Activated naive CD4-positive, alpha-beta T cell treated with anti-CD3 and anti-CD28 coated beads, Interleukin-2, amount 10 ng/mL, durations not matched to agents 7 days and 5 days (primary cell): ENCODE results near the gene CDH4.

Experiments
- CTCF ChIA-PET: fragments of 350-600 bp; sonication (Branson Sonifier 250); formaldehyde crosslinking; loops from one replicate; lab custom pipeline; 2021; ENCODE audit warnings: antibody characterized with exemption; lab: Charles Lee
- DNase-seq: peaks from one replicate; pipeline ENCODE4 v3.0.0-alpha.2; 2020
- H3K27ac Mint-ChIP-seq: one replicate; pipeline ENCODE4 v1.8.0; 2021; ENCODE audit warnings: mild to moderate bottlenecking, moderate library complexity, mixed read lengths
- H3K27me3 Mint-ChIP-seq: one replicate; pipeline ENCODE4 v1.8.0; 2021; ENCODE audit warnings: mild to moderate bottlenecking, mixed read lengths
- H3K36me3 Mint-ChIP-seq: one replicate; pipeline ENCODE4 v1.8.0; 2021; ENCODE audit warnings: mixed read lengths
- H3K4me1 Mint-ChIP-seq: one replicate; pipeline ENCODE4 v1.8.0; 2021; ENCODE audit warnings: mixed read lengths
- H3K4me3 Mint-ChIP-seq: one replicate; pipeline ENCODE4 v1.8.0; 2021; ENCODE audit warnings: mild to moderate bottlenecking, moderate library complexity, mixed read lengths
- H3K9me3 Mint-ChIP-seq: one replicate; pipeline ENCODE4 v1.8.0; 2021; ENCODE audit warnings: mixed read lengths

CDH4 gene

DNA sequence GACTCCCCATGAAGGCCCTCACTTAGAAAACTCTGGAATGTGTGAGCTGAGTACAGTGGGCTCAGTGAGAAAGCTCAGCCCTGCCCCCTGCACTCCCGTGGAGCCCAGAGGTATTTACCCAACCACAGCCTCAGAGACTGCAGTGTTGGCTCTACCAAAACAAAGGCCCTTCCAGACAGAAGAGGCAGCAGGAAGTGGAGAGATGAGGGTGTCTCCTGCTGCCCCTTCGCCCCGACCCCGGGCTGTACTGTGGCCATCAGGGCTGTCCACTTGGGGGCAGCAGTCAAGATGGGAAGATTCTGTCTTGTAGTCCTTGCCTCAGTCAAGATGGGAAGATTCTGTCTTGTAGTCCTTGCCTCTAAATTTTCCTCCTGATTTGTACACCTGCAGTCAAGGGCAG lies 472.3 kb downstream of the CDH4 start:
- Mint-ChIP-seq H3K4me3 (no peak overlapping the region), H3K9me3 (no peaks in the 10 kb centered on the region), H3K4me1 (peaks cover 10% of the 10 kb centered on the region), H3K27me3 (no peaks in the 10 kb centered on the region), H3K27ac (no peak overlapping the region), H3K36me3 (no peaks in the 10 kb centered on the region)
- CTCF ChIA-PET, result no interaction called here
- DNase-seq, result no peak

DNA sequence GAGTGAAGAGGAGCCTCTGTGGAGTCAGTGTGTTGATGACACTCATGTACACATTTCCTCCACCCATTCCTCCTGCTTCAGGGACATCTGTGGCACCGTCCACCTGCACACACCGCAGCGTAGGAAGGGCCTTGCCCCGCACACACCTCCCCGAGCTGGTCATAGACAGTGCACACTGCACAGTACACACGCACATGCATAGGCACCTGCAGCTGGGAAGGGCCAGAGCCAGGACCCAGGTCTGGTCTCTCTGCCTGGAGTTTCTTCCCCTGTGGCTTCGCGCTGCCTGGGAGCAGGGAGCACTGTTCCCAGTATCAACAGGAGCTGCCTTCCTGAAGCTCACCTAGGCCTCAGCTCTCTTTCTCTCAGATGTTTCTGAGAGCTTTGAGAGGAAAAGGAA lies 473.1 kb downstream of the CDH4 start:
- Mint-ChIP-seq H3K4me3 (no peak overlapping the region), H3K27ac (no peak overlapping the region), H3K9me3 (no peaks in the 10 kb centered on the region), H3K36me3 (no peaks in the 10 kb centered on the region), H3K27me3 (no peaks in the 10 kb centered on the region), H3K4me1 (peaks cover 2% of the 10 kb centered on the region)
- no peak for DNase-seq
- CTCF ChIA-PET, result no interaction called here

GRCh38 chr20:61725966-61726365 lies 473.9 kb downstream of the CDH4 start:
- H3K27ac Mint-ChIP-seq, result no peak overlapping the region
- no peak for DNase-seq
- no peak overlapping the region for H3K4me3 Mint-ChIP-seq
- H3K27me3 Mint-ChIP-seq, result no peaks in the 10 kb centered on the region
- CTCF ChIA-PET, result no interaction called here
- no peaks in the 10 kb centered on the region for H3K36me3 Mint-ChIP-seq
- no peaks in the 10 kb centered on the region for H3K9me3 Mint-ChIP-seq
- no peaks in the 10 kb centered on the region for H3K4me1 Mint-ChIP-seq

DNA sequence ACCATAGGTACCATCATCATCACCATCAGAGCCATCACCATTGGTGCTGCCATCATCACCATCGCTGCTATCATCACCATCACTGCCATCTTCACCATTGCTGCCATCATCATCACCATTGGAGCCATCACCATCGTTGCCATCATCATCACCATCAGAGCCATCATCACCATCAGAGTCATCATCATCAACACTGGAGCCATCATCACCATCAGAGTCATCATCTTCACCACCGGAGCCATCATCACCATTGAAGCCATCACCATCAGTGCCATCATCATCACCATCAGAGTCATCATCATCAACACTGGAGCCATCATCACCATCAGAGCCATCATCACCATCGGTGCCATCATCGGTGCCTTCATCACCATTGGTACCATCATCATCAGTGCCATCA lies 474.9 kb downstream of the CDH4 start:
- CTCF ChIA-PET, result no interaction called here
- no peak overlapping the region for H3K27ac Mint-ChIP-seq
- H3K4me1 Mint-ChIP-seq, result no peaks in the 10 kb centered on the region
- no peak for DNase-seq
- H3K4me3 Mint-ChIP-seq, result no peak overlapping the region
- H3K36me3 Mint-ChIP-seq, result no peaks in the 10 kb centered on the region
- H3K27me3 Mint-ChIP-seq, result no peaks in the 10 kb centered on the region
- H3K9me3 Mint-ChIP-seq, result no peaks in the 10 kb centered on the region

DNA sequence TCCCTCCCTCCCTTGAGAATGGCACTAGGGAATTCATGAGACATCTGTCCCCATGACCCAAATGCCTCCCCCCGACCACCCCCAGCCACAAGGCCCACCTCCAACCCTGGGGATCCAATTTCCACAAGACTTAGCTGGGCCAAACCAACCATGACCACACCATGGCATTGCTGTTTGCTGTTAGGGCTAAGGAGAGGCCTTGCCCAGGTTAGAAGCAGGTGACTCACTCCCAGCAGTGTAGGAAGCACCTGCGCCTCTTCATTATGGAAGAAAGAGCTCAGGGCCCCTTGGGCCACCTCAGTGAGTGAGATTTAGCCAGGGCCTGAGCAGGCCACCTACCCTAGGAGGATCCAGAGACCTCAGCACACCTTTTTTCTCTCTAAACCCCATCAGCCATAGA lies 475.7 kb downstream of the CDH4 start:
- H3K9me3 Mint-ChIP-seq, result no peaks in the 10 kb centered on the region
- H3K27me3 Mint-ChIP-seq, result no peaks in the 10 kb centered on the region
- no peak overlapping the region for H3K4me3 Mint-ChIP-seq
- no peak for DNase-seq
- H3K4me1 Mint-ChIP-seq, result no peaks in the 10 kb centered on the region
- CTCF ChIA-PET, result no interaction called here
- H3K27ac Mint-ChIP-seq, result no peak overlapping the region
- no peaks in the 10 kb centered on the region for H3K36me3 Mint-ChIP-seq

DNA sequence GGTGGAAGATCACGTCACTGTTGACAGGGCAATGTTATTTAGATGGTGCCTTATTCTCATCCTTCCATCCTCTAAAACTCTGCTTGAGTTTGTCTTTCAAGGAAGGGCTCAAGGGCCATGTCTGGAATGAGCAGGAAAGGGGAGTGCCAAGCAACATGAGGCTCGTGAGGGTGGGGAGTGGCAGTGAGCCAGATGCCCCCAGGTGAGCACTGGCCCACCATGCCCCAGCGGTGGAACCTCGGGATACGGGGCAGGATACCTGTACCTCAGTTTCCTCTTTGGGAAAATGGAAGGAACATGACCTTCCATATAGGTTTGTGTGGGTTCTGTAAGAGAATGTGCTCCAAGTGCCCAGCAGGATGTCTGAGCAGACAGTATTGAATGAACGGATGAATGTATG lies 476.3 kb downstream of the CDH4 start:
- CTCF ChIA-PET, result no interaction called here
- Mint-ChIP-seq H3K27ac (no peak overlapping the region), H3K4me3 (no peak overlapping the region), H3K36me3 (no peaks in the 10 kb centered on the region), H3K4me1 (no peaks in the 10 kb centered on the region), H3K9me3 (no peaks in the 10 kb centered on the region), H3K27me3 (peaks cover 1% of the 10 kb centered on the region)
- no peak for DNase-seq

DNA sequence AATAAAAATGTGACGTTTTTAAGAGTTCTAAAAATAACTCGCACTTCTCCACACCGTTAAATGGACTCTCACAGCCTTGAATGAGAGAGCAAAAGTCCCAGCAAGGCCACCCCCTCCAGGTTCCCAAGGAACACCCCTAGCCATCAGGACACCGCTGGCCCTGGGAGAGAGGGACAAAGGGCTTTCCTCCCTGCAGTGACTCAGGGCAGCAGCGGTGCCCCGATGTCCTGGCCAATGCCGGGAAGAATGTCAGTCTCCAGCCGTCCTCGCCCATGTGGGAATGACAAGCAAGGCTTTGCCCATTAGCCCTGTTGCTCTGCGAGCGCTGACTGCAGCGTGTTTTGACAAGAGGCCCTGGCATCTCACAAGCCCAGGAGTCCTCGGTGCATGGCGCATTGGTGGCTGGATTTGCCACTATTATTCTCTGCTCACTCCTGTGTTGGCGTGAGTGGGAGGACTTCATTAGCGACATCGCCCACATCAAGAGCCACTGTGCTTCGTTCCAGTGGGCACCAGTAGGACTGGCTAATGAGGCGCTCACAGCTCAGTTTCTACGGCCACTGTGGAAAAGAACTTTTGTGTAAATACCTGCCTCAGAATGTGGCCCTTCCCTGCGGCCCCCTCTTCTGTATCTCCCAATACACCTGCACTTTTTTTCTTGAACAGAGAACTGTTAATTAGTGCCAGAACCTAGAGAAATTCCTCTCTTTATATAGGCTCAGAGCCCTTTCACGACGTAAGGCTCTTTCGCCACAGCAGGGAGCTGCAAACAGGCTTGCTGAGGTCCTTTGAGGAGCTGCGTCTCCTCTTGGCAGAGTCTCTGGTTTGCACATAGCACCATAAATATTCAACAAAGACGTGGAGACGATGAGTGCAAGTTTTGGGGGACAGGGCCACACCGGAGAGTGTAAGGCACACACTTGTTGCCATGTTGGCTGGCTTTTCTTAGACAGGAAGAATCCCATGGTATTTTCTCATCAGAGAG lies 477.0 kb downstream of the CDH4 start:
- Mint-ChIP-seq H3K4me1 (no peaks in the 10 kb centered on the region), H3K27ac (no peak overlapping the region), H3K4me3 (no peak overlapping the region), H3K9me3 (no peaks in the 10 kb centered on the region), H3K36me3 (no peaks in the 10 kb centered on the region), H3K27me3 (peaks cover 9% of the 10 kb centered on the region)
- DNase-seq, result no peak
- CTCF ChIA-PET, result no interaction called here

DNA sequence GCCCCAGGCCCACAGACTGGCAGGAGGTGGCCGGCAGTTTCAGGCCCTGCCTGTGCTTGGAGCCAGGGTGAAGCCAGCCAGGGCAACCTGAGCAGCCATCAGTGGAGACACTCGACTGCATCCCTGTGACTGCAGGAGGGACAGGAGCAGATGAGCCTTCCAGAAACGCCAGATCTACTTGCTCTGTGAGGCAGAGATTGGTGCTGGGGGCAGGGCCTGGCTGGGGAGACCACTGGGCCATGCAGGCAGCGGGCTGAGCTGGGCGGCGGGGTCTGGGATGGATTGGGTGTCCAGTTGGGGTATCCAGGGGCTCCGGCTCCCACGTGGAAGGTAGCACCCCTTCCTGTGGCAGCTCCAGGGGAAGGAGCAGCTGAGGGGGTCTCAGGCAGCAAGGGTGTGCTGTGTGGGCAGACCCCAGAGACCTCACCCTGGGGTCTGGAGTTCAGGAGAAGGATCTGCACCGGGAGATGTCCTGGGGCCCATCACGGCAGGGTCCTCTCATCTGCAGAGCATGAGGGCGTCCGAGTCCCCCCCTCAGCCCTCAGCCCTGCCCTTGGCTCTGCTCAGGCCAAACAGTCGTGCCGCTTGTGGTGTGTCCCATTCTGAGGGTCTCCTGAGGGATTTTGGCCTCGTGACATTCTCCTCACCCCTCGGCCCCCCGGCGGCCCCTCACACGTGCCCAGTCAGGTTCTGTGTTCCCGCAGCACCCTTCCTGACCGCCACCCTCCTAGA lies 478.7 kb downstream of the CDH4 start:
- H3K27me3 Mint-ChIP-seq, result peaks cover 10% of the 10 kb centered on the region
- H3K4me3 Mint-ChIP-seq, result no peak overlapping the region
- H3K36me3 Mint-ChIP-seq, result no peaks in the 10 kb centered on the region
- no peak overlapping the region for H3K27ac Mint-ChIP-seq
- H3K9me3 Mint-ChIP-seq, result no peaks in the 10 kb centered on the region
- no peaks in the 10 kb centered on the region for H3K4me1 Mint-ChIP-seq
- no peak for DNase-seq
- CTCF ChIA-PET, result no interaction called here

DNA sequence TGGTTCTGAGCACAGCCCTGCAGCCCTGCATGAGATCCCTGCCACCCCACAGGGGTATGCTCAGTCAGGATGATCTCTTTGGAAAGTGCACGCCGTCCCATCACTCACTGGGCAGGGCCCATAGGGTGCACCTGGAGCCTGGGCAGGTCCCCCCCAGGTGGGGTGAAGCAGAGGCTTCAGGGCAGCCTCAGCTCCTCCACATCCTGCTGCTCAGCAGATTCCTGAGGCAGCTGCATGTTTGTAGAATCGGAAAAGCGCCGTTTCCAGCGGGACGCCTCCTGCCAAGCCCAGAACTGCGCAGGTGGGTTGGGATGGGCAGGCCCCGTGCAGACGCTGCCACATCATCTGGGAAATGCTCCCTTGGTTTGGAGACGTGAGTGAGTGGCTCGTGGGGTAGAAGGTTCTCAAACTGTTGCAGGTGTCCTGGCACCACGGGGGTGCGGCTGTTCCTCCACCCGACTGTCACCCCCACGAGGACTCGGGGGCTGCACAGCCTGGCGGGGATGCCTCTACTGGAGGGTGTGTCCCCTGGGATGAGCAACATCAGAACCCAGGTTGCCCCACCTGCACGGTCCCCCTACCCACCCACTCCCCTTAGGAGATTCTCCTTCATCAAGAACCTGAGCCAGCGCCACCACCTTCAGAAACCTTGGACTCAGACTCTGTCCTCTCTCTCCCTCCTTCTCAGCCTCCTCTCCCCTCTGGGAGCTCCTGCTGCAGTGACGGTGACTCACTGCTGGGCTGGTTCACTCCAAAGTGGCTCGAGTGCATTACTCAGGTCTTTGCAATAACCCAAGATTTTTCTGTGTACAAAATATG lies 479.5 kb downstream of the CDH4 start:
- no peaks in the 10 kb centered on the region for H3K36me3 Mint-ChIP-seq
- peaks cover 10% of the 10 kb centered on the region for H3K27me3 Mint-ChIP-seq
- H3K4me3 Mint-ChIP-seq, result no peak overlapping the region
- H3K9me3 Mint-ChIP-seq, result no peaks in the 10 kb centered on the region
- no peak overlapping the region for H3K27ac Mint-ChIP-seq
- H3K4me1 Mint-ChIP-seq, result no peaks in the 10 kb centered on the region
- no peak for DNase-seq
- CTCF ChIA-PET, result no interaction called here

DNA sequence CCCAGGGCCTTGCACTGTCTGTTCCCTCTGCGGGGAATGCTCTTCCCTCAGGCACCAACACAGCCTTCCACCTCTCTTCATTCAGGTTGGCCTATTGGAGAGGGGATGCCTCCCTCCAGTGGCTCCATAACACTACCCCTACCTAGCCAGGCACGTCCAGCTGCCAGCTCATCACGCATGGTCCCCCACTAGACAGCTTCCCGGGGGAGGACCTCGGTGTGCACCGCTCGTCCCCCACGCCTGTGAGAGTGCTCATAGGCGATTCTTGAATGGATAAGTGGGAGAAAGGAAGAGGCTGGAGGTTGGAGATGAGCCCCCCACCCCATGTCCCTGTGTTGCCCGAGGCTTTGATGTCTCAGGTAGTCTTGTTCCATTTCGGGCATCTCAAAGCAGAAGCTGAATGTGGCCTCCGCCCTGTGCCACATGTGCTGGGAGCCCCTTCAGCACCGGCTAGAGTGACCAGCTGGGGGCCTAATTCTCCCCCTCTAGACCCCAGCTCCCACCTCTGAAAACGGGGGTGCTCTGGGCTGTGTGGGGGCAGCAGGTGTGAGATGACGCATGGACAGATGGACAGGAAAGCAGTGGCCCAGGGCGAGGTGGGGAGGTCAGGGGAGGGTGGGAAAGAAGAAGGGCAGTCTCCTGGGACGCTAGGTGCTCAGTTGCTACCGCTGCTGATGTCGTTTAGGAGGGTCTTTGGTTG lies 480.6 kb downstream of the CDH4 start:
- Mint-ChIP-seq H3K9me3 (no peaks in the 10 kb centered on the region), H3K36me3 (no peaks in the 10 kb centered on the region), H3K4me1 (no peaks in the 10 kb centered on the region), H3K27me3 (peaks cover 10% of the 10 kb centered on the region), H3K4me3 (no peak overlapping the region), H3K27ac (no peak overlapping the region)
- DNase-seq, result no peak
- CTCF ChIA-PET, result no interaction called here

DNA sequence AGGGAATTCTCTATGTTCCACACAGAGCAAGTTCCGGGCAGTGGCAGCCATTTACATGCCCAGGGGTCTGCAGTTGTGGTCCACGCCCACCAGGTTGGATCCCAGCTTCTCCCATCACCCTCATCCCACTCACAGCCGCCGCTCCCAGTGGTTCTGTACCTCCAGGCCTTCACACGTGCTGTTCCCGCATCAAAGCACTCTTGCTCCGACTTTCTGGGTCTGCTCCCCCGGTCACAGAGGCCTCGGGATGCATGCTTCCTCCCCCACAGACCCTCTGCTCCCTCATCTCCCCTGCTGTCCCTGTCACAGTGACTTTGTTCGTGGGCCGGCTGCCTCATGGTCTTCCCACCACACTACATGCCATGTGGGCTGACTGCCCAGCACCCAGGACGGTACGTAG lies 481.2 kb downstream of the CDH4 start:
- Mint-ChIP-seq H3K27ac (no peak overlapping the region), H3K9me3 (no peaks in the 10 kb centered on the region)

GRCh38 chr20:61733891-61734732 lies 482.1 kb downstream of the CDH4 start:
- CTCF ChIA-PET, result no interaction called here
- no peak for DNase-seq
- Mint-ChIP-seq H3K27me3 (peaks cover 10% of the 10 kb centered on the region), H3K27ac (no peak overlapping the region), H3K36me3 (no peaks in the 10 kb centered on the region), H3K4me3 (no peak overlapping the region), H3K4me1 (no peaks in the 10 kb centered on the region), H3K9me3 (no peaks in the 10 kb centered on the region)

More for the DNA sequence above, 481.2 kb downstream of the CDH4 start:
- Mint-ChIP-seq H3K27me3 (peaks cover 10% of the 10 kb centered on the region), H3K36me3 (no peaks in the 10 kb centered on the region), H3K4me1 (no peaks in the 10 kb centered on the region), H3K4me3 (no peak overlapping the region)
- DNase-seq, result no peak
- CTCF ChIA-PET, result no interaction called here
